Mammary epithelial cell (primary cell): Measurements from ENCODE around the gene LOX.

Source experiments
- CTCF ChIP-seq, 2 donors: IDR thresholded peaks in 1 of 2; conservative IDR thresholded peaks in 1 of 2; 2 replicates each; pipeline ENCODE4 v1.5.1; 2011 to 2012; ENCODE audit warnings: inconsistent platforms in 2 of 2, low read length in 2 of 2, mild to moderate bottlenecking in 2 of 2, control low read depth in 1 of 2, low read depth in 1 of 2; ENCODE audit not compliant: insufficient read depth in 1 of 2; ENCODE audit errors: extremely low read depth in 1 of 2
- EZH2 ChIP-seq: IDR thresholded peaks from 2 replicates; pipeline ENCODE4 v1.6.1; 2012; ENCODE audit warnings: low read length, inconsistent platforms, borderline replicate concordance

GRCh38 chr5:122015471-122015870, 62.6 kb downstream of the LOX start:
- TF ChIP-seq CTCF (conservative IDR thresholded peaks at IDR 0.05 in 1 of 2, IDR thresholded peaks at IDR 0.05 in 1 of 2; ENCODE audit: extremely low read depth in 1 of 2, insufficient read depth in 1 of 2, low read depth in 1 of 2, low read length in 2 of 2) (no peak), EZH2 (no peak)
